Activated CD8-positive, alpha-beta T cell treated with anti-CD3 and anti-CD28 coated beads, Interleukin-2, amount 10 ng/mL, durations not matched to agents 7 days and 5 days (primary cell): Measurements from ENCODE around the gene FBXL3. TPM values are rescaled to one million over a fixed set of nuclear protein-coding genes. Genes with fewer than 3 reads are reported as not detected.
A peak's percentile ranks its signal among the peaks of the same experiment; 100 is the strongest.

ENCODE experiments used
- ATAC-seq: fragments of 150-1000 bp; cut with Tn5 transposase; one replicate; pipeline ENCODE4 v1.10.0; 2021; ENCODE audit warnings: moderate library complexity
- CTCF ChIA-PET: fragments of 350-600 bp; sonication (Branson Sonifier 250); formaldehyde crosslinking; loops from one replicate; lab custom pipeline; 2021; ENCODE audit warnings: antibody characterized with exemption; lab: Charles Lee
- POLR2A ChIA-PET: fragments of 350-600 bp; sonication (Branson Sonifier 250); formaldehyde crosslinking; loops from one replicate; lab custom pipeline; 2021; ENCODE audit warnings: antibody characterized with exemption; lab: Charles Lee
- DNase-seq: peaks from one replicate; pipeline ENCODE4 v3.0.0-alpha.2; 2020
- H3K27ac Mint-ChIP-seq: one replicate; pipeline ENCODE4 v1.8.0; 2021; ENCODE audit warnings: mild to moderate bottlenecking, mixed read lengths
- H3K27me3 Mint-ChIP-seq: one replicate; pipeline ENCODE4 v1.8.0; 2021; ENCODE audit warnings: low read depth, mixed read lengths
- H3K36me3 Mint-ChIP-seq: one replicate; pipeline ENCODE4 v1.8.0; 2021; ENCODE audit warnings: low read depth, mixed read lengths
- H3K4me1 Mint-ChIP-seq: one replicate; pipeline ENCODE4 v1.8.0; 2021; ENCODE audit warnings: low read depth, mixed read lengths
- H3K4me3 Mint-ChIP-seq: one replicate; pipeline ENCODE4 v1.8.0; 2021; ENCODE audit warnings: mild to moderate bottlenecking, mixed read lengths
- H3K9me3 Mint-ChIP-seq: one replicate; pipeline ENCODE4 v1.8.0; 2022; ENCODE audit warnings: mixed read lengths; ENCODE audit not compliant: insufficient read depth
- total RNA-seq, 2 experiments: library from RNA; stranded (reverse); gene quantifications; one replicate each; pipeline ENCODE4 v1.2.3, GENCODE V29; 2021

FBXL3 gene
- total RNA-seq, 2 experiments from 2014 or later, result 35.6 to 38.0 TPM

DNA sequence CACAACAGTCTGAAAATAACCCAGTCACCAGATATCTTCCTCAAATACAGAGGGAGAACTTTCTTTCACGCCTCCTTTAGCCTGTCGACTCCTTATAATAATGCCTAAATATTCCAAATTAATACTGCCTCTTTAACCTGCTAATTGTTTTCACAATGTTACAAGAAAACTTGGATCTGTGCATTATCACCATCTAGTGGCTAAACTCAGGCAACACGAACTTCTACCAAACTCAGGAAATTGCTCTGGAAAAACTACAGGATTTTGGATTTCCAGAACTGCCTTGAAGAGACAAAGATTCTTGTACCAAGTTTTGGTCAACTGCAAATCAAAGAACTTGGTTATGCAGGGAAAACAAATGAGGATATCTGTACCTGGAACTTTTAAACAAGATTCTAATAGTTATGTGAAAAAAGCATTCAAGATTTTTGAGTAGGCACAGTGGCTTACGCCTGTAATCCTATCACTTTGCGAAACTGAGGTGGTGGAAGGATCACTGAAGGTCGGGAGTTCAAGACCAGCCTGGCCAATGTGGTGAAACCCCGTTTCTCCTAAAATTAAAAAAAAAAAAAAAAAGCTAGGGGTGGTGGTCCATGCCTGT lies 24.3 kb downstream of the FBXL3 start:
- POLR2A ChIA-PET, result interaction anchor here (0.9 kb wide), 1 partner anchor 10 kb away, joined by 3 read pairs; no protein-coding TSS in a partner anchor
- no peak for ATAC-seq

DNA sequence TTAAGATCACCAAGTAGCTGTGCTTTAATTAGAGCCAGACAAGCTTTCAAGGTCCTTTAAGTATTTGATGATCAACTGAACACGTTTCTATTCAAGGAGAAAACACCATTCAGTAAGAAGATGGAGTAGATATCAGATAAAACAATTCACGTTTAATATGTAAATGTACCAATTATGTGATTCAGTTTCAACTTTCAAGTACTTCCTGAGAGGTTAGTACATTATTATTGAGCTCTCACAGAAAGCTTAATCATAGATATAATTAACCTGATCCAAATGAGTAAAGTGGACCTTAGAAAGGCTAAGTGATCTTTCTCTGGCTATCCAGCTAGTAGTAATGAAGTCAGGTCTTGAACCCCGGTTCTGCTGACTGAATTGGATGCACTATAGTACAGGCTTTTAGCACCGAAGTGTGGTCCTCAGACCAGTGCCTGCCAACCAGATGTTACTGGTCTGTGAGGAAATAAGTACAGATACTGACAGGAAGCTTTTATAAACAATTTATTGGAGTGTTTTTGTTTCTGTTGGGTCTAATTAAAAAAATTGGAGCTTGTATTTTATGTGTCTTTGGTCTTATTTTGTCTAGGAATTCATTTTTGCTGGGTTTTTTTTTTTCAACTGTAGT lies 24.9 kb downstream of the FBXL3 start:
- ChIA-PET POLR2A (interaction anchor here (0.6 to 1.9 kb wide), 3 partner anchors 9 to 581 kb away, joined by 3 to 7 read pairs (median 3); no protein-coding TSS in a partner anchor), CTCF (interaction anchor here (0.7 to 2.8 kb wide), 5 partner anchors 9 to 53 kb away, joined by 3 to 10 read pairs (median 9); no protein-coding TSS in a partner anchor)
- Mint-ChIP-seq H3K36me3 (peaks cover 51% of the 10 kb centered on the region), H3K27ac (no peak overlapping the region), H3K4me3 (no peak overlapping the region), H3K27me3 (no peaks in the 10 kb centered on the region), H3K9me3 (no peaks in the 10 kb centered on the region), H3K4me1 (peaks cover 17% of the 10 kb centered on the region)
- DNase-seq, result no peak
- no peak for ATAC-seq

More for the DNA sequence above, 24.3 kb downstream of the FBXL3 start:
- H3K9me3 Mint-ChIP-seq, result no peaks in the 10 kb centered on the region
- DNase-seq, result no peak
- no peak overlapping the region for H3K27ac Mint-ChIP-seq
- H3K4me3 Mint-ChIP-seq, result no peak overlapping the region
- H3K27me3 Mint-ChIP-seq, result no peaks in the 10 kb centered on the region
- CTCF ChIA-PET, result interaction anchor here (0.8 to 2.8 kb wide), 5 partner anchors 8 to 23 kb away, joined by 3 to 10 read pairs (median 9); no protein-coding TSS in a partner anchor
- H3K36me3 Mint-ChIP-seq, result peaks cover 53% of the 10 kb centered on the region
- H3K4me1 Mint-ChIP-seq, result peaks cover 20% of the 10 kb centered on the region

DNA sequence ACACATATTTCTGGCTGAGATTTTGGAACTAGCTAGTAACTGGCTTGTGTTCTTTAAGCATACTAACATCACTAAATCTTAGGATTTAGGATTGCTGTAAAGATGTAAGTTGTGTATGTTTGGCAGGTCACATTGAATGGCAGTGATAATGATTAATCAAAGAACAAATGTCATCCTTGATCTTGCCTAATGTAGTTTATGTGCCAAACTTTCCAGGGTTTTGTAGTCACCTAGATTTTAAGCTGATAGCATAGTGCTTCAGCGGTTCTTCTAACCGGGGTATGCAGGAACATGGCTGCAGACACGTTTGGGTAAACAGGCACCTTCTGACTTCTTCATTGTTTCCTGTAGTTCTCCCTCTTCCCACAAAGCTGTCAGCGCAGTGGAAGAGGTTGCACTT lies 25.4 kb downstream of the FBXL3 start:
- ChIA-PET CTCF (interaction anchor here (0.7 to 2.8 kb wide), 5 partner anchors 8 to 53 kb away, joined by 3 to 10 read pairs (median 9); no protein-coding TSS in a partner anchor), POLR2A (interaction anchor here (0.6 to 1.9 kb wide), 3 partner anchors 9 to 581 kb away, joined by 3 to 7 read pairs (median 3); no protein-coding TSS in a partner anchor)
- Mint-ChIP-seq H3K9me3 (no peaks in the 10 kb centered on the region), H3K27me3 (no peaks in the 10 kb centered on the region), H3K4me1 (peaks cover 16% of the 10 kb centered on the region), H3K36me3 (peaks cover 53% of the 10 kb centered on the region), H3K4me3 (no peak overlapping the region), H3K27ac (no peak overlapping the region)
- DNase-seq (no peak), ATAC-seq (no peak)

DNA sequence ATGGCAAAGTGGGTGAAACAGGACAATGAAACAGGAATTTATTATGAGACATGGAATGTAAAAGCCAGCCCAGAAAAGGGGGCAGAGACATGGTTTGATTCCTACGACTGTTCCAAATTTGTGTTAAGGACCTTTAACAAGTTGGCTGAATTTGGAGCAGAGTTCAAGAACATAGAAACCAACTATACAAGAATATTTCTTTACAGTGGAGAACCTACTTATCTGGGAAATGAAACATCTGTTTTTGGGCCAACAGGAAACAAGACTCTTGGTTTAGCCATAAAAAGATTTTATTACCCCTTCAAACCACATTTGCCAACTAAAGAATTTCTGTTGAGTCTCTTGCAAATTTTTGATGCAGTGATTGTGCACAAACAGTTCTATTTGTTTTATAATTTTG lies 26.5 kb downstream of the FBXL3 start:
- POLR2A ChIA-PET, result interaction anchor here (1.2 to 1.9 kb wide), 2 partner anchors 8 to 9 kb away, joined by 3 to 7 read pairs; no protein-coding TSS in a partner anchor
- no peaks in the 10 kb centered on the region for H3K9me3 Mint-ChIP-seq
- DNase-seq (no peak), ATAC-seq (no peak)
- H3K4me1 Mint-ChIP-seq, result peaks cover 16% of the 10 kb centered on the region
- H3K27me3 Mint-ChIP-seq, result no peaks in the 10 kb centered on the region
- H3K27ac Mint-ChIP-seq, result no peak overlapping the region
- CTCF ChIA-PET, result interaction anchor here (1.4 to 2.8 kb wide), 4 partner anchors 11 to 20 kb away, joined by 3 to 10 read pairs (median 8); no protein-coding TSS in a partner anchor
- H3K4me3 Mint-ChIP-seq, result no peak overlapping the region
- H3K36me3 Mint-ChIP-seq, result peaks cover 62% of the 10 kb centered on the region

DNA sequence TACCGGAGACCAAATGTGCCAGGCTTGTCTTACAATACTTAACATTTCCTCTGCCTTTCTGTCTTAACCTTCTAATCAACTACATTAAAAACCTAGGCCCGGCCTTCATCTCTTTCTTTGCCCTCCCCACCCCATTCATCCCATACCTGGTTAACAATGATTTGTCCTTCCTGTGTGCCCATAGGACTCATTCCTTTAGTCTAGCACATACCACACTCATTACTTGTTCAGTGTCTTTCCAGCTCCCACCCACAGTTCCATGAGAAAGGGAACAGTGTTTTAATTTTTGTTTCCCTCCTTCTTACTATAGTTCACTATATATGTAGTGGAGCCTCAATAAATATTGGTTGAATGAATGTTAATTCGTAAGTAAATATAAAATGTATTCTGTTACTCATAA lies 32.7 kb downstream of the FBXL3 start:
- H3K27ac Mint-ChIP-seq, result no peak overlapping the region
- H3K4me1 Mint-ChIP-seq, result peaks cover 28% of the 10 kb centered on the region
- ATAC-seq, result no peak
- ChIA-PET POLR2A (interaction anchor here (4.5 kb wide), 1 partner anchor 31 kb away, joined by 80 read pairs; the partner anchor contains the start of gene FBXL3), CTCF (interaction anchor here (7.1 kb wide), 1 partner anchor 14 kb away, joined by 41 read pairs; no protein-coding TSS in a partner anchor)
- H3K36me3 Mint-ChIP-seq, result peaks cover 38% of the 10 kb centered on the region
- peaks cover 4% of the 10 kb centered on the region for H3K27me3 Mint-ChIP-seq
- DNase-seq, result no peak
- H3K9me3 Mint-ChIP-seq, result no peaks in the 10 kb centered on the region
- H3K4me3 Mint-ChIP-seq, result no peak overlapping the region

DNA sequence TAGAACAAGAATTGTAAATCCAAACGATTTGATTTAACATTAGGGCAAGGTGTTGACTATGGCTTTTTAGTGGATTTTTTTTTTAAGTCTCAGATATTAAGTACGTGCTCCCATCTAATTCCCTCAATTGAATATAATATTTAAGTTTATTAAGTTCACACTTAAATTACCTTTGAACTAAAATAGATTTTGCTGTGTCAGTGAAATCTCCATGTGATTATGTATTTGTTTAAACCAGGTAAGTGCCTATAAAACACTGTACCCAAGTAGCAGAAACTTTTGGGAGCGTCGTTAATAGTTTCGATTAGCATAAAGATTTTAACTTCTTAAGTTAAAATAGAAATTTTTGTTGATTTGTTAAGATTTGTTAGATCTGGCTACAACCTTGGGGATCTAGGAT lies 33.5 kb downstream of the FBXL3 start:
- Mint-ChIP-seq H3K9me3 (no peaks in the 10 kb centered on the region), H3K4me1 (peaks cover 28% of the 10 kb centered on the region), H3K27ac (no peak overlapping the region), H3K27me3 (peaks cover 7% of the 10 kb centered on the region), H3K36me3 (peaks cover 30% of the 10 kb centered on the region), H3K4me3 (peak overlapping the region; percentile 94)
- DNase-seq, result no peak
- no peak for ATAC-seq
- ChIA-PET POLR2A (interaction anchor here (0.6 to 4.5 kb wide), 8 partner anchors 8 to 704 kb away, joined by 3 to 80 read pairs (median 4); partner anchors contain the start of genes FBXL3, MYCBP2 and SLAIN1), CTCF (interaction anchor here (0.9 to 7.1 kb wide), 7 partner anchors 9 to 484 kb away, joined by 3 to 41 read pairs (median 9); partner anchors contain the start of gene FBXL3)

DNA sequence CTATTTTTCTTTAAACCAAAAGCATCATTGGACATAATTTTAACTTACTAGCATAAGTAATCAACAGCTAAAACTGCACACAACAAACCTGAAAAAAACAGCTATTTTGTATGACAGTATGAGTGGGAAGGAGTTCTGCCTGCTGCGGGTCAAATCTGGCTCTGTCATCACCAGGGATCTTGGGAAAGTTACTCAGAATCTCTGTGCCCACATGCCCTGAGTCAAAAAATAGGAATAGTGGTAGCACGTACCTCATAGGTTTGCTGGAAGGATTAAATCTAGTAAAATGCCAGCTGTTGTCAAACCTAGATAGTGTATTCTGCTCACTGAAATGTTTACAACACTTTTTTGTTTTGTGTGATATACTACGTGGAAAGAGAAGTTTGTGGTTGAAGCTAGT lies 33.9 kb downstream of the FBXL3 start:
- Mint-ChIP-seq H3K27ac (peak overlapping the region; percentile 99), H3K9me3 (no peaks in the 10 kb centered on the region), H3K27me3 (peaks cover 12% of the 10 kb centered on the region), H3K4me1 (peaks cover 28% of the 10 kb centered on the region), H3K4me3 (peak overlapping the region; percentile 94), H3K36me3 (peaks cover 25% of the 10 kb centered on the region)
- POLR2A ChIA-PET, result interaction anchor here (0.6 to 4.5 kb wide), 16 partner anchors 8 to 1231 kb away, joined by 3 to 80 read pairs (median 5); partner anchors contain the start of genes FBXL3, MYCBP2 and SLAIN1
- ATAC-seq, result no peak
- CTCF ChIA-PET, result interaction anchor here (0.9 to 7.1 kb wide), 9 partner anchors 9 to 485 kb away, joined by 3 to 41 read pairs (median 8); partner anchors contain the start of gene FBXL3
- no peak for DNase-seq

DNA sequence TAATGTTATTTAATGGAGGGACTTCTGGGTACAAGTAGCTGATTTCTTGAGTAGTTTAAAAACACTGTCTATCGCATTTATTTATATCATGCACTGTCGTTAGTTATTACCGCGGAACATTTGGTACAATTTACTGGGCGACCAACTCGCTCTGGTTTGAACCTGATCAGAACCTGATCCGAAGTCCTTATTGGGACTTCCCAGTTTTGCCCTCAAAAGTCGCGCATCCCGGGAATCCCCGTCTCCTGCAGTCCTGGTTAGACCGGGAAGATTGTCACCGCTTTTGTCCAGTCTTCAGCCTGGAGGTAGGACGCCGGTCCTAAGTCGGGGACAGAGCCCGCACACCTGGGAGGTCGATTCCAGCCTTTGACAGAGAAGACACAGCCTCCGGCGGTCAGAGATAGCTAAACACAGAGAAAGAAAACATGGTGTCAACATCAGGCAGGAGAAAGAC lies 34.4 kb downstream of the FBXL3 start:
- Mint-ChIP-seq H3K36me3 (peaks cover 23% of the 10 kb centered on the region), H3K9me3 (no peaks in the 10 kb centered on the region), H3K27me3 (peaks cover 13% of the 10 kb centered on the region), H3K4me1 (peaks cover 28% of the 10 kb centered on the region), H3K27ac (peak overlapping the region; percentile 99), H3K4me3 (peak overlapping the region; percentile 94)
- CTCF ChIA-PET, result interaction anchor here (0.9 to 7.1 kb wide), 10 partner anchors 9 to 485 kb away, joined by 3 to 41 read pairs (median 7); partner anchors contain the start of gene FBXL3
- DNase-seq (peak; percentile 34), ATAC-seq (no peak)
- POLR2A ChIA-PET, result interaction anchor here (0.6 to 4.5 kb wide), 18 partner anchors 9 to 1231 kb away, joined by 3 to 80 read pairs (median 4); partner anchors contain the start of genes FBXL3, MYCBP2 and SLAIN1

DNA sequence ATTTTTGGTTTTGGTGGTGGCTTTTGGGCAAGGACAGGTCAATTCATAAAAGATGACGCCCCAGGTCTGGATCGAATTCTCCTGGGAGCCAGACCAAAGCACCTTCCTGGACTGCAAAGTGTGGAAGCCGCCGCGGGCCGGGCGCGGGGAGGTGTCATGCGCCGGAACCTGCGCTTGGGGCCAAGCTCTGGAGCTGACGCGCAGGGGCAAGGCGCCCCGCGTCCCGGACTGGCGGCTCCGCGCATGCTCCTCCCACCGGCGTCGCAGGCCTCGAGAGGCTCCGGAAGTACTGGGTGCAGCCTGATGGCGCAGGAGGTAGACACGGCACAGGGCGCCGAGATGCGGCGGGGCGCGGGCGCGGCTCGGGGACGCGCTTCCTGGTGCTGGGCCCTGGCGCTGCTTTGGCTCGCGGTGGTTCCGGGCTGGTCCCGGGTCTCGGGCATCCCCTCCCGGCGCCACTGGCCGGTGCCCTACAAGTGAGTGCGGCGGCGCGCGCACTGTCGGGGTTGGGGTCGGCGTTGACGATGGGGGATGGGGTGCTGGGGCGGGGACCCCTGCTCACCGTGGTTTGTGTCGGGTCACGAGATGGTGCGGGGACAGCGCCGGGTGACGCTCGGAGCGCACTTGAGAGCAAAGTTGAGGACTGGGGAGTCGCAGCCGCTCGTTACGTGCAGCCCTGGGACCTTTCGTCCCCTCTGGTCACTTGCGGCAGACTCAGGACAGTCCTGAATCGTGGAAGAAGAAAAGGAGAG lies 35.0 kb downstream of the FBXL3 start, which contains the start of gene CLN5:
Gene CLN5 (plus strand): TSS at position 286 of the 752 bp plus-strand sequence. CDS start 18 bp downstream, at position 304.
- Mint-ChIP-seq H3K27ac (peak within 1 kb of the TSS; percentile 99), H3K4me3 (peak within 1 kb of the TSS; percentile 94), H3K36me3 (peaks cover 19% of the 10 kb centered on the region), H3K27me3 (peaks cover 19% of the 10 kb centered on the region), H3K9me3 (no peaks in the 10 kb centered on the region), H3K4me1 (peaks cover 28% of the 10 kb centered on the region)
- ATAC-seq (peak; percentile 97), DNase-seq (peak; percentile 96)
- ChIA-PET POLR2A (interaction anchor here (0.6 to 4.5 kb wide), 16 partner anchors 8 to 1230 kb away, joined by 3 to 80 read pairs (median 6); partner anchors contain the start of genes FBXL3, MYCBP2 and SLAIN1), CTCF (interaction anchor here (1.0 to 7.1 kb wide), 8 partner anchors 11 to 565 kb away, joined by 3 to 41 read pairs (median 7); partner anchors contain the start of gene FBXL3)

DNA sequence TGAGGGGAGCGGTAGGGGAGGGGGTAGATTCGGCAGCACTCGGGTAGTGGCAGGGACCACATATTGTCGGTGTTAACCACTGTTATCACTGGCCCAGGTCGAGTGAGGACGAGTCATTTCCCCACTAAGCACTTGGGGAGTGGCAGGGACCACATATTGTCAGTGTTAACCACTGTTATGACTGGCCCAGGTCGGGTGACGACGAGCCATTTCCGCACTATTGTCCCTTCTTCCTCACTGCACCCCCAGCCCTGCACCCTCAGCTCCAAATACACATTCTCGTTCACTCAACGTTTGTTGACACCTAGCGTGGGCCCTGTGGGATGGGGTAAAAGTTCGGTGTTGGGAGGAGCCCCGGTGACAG lies 35.5 kb downstream of the FBXL3 start:
- H3K36me3 Mint-ChIP-seq, result peaks cover 13% of the 10 kb centered on the region
- ChIA-PET CTCF (interaction anchor here (0.6 to 7.1 kb wide), 8 partner anchors 8 to 566 kb away, joined by 3 to 41 read pairs (median 6); partner anchors contain the start of gene FBXL3), POLR2A (interaction anchor here (1.0 to 4.5 kb wide), 11 partner anchors 8 to 1230 kb away, joined by 3 to 80 read pairs (median 6); partner anchors contain the start of genes FBXL3 and MYCBP2)
- peak overlapping the region; percentile 99 for H3K27ac Mint-ChIP-seq
- peak overlapping the region; percentile 94 for H3K4me3 Mint-ChIP-seq
- H3K4me1 Mint-ChIP-seq, result peaks cover 28% of the 10 kb centered on the region
- peaks cover 24% of the 10 kb centered on the region for H3K27me3 Mint-ChIP-seq
- H3K9me3 Mint-ChIP-seq, result no peaks in the 10 kb centered on the region
- peak; percentile 85 for DNase-seq
- ATAC-seq, result peak; percentile 73
